HepG2 (cell line): ENCODE results near the gene IFIT2. TPM values are rescaled to one million over a fixed set of nuclear protein-coding genes. Genes with fewer than 3 reads are reported as not detected.

ENCODE experiments used
- ATF7-NPFF ChIP-seq: sonication (generic); formaldehyde crosslinking; IDR thresholded peaks from 2 replicates; pipeline ENCODE4 v1.8.1; 2023; ENCODE audit warnings: mild to moderate bottlenecking, low read depth, missing genetic modification reagents, moderate library complexity
- HNF4G ChIP-seq, 2 experiments: sonication (generic) in 1 of 2; formaldehyde crosslinking in 1 of 2; IDR thresholded peaks; 2 replicates each; pipeline versions ENCODE4 v1.4.0 to v1.6.1; 2011 to 2020; ENCODE audit warnings: borderline replicate concordance in 2 of 2, low read depth in 2 of 2, mild to moderate bottlenecking in 2 of 2, low read length in 1 of 2, missing genetic modification reagents in 1 of 2, moderate library complexity in 1 of 2
- HOMEZ ChIP-seq: IDR thresholded peaks from 2 replicates; pipeline ENCODE4 v1.6.1; 2016; ENCODE audit warnings: low read depth
- ZBTB21 ChIP-seq: sonication (generic); formaldehyde crosslinking; IDR thresholded peaks from 2 replicates; pipeline ENCODE4 v1.4.0; 2020; ENCODE audit warnings: missing genetic modification reagents
- ZFY ChIP-seq: sonication (generic); formaldehyde crosslinking; IDR thresholded peaks from 2 replicates; pipeline ENCODE4 v1.4.0; 2020; ENCODE audit warnings: missing genetic modification reagents
- ZNF296 ChIP-seq: sonication (generic); formaldehyde crosslinking; conservative IDR thresholded peaks from 2 replicates; pipeline ENCODE4 v1.5.0; 2020; ENCODE audit warnings: mild to moderate bottlenecking, missing genetic modification reagents
- polyA plus RNA-seq, 8 experiments: library from polyadenylated mRNA; depleted of rRNA in 3 of 8; stranded (reverse) in 7 of 8; unstranded in 1 of 8; fragments of >200 nt; fragmentation: Illumina TruSeq in 4 of 8; extraction: Trizol in 4 of 8; gene quantifications; 2 replicates each; pipeline versions ENCODE4 v1.2.1 to v1.2.3, GENCODE V29; 2011 to 2016; ENCODE audit warnings: low read depth in 4 of 8, missing spikeins in 1 of 8, mixed read lengths in 1 of 8; ENCODE audit not compliant: insufficient read depth in 1 of 8
- total RNA-seq, 5 experiments: library from RNA; depleted of rRNA; stranded (reverse); fragments of >200 nt; fragmentation: Illumina TruSeq; extraction: Trizol; gene quantifications; 2 replicates each; pipeline ENCODE4 v1.2.3, GENCODE V29; 2016; ENCODE audit warnings: low read depth in 1 of 5
- TF ChIP-seq, protein P1 (sequence below): sonication (generic); formaldehyde crosslinking; IDR thresholded peaks from 2 replicates; pipeline ENCODE4 v1.4.0; 2020; ENCODE audit warnings: missing genetic modification reagents, borderline replicate concordance
- TF ChIP-seq, protein P2 (sequence below): sonication (generic); formaldehyde crosslinking; IDR thresholded peaks from 2 replicates; pipeline ENCODE4 v1.4.0; 2020; ENCODE audit warnings: low read depth, mild to moderate bottlenecking, missing genetic modification reagents

The IFIT2 gene
- total and polyA plus RNA-seq, 2 of the 13 experiments (the other 11 are each of a cell fraction or from before 2014, with no cell fraction given), result 0.04 to 0.15 TPM

GRCh38 chr10:89269433-89270152, 32.3 kb upstream of the IFIT2 start (continued):
- TF ChIP-seq, protein P1, sequence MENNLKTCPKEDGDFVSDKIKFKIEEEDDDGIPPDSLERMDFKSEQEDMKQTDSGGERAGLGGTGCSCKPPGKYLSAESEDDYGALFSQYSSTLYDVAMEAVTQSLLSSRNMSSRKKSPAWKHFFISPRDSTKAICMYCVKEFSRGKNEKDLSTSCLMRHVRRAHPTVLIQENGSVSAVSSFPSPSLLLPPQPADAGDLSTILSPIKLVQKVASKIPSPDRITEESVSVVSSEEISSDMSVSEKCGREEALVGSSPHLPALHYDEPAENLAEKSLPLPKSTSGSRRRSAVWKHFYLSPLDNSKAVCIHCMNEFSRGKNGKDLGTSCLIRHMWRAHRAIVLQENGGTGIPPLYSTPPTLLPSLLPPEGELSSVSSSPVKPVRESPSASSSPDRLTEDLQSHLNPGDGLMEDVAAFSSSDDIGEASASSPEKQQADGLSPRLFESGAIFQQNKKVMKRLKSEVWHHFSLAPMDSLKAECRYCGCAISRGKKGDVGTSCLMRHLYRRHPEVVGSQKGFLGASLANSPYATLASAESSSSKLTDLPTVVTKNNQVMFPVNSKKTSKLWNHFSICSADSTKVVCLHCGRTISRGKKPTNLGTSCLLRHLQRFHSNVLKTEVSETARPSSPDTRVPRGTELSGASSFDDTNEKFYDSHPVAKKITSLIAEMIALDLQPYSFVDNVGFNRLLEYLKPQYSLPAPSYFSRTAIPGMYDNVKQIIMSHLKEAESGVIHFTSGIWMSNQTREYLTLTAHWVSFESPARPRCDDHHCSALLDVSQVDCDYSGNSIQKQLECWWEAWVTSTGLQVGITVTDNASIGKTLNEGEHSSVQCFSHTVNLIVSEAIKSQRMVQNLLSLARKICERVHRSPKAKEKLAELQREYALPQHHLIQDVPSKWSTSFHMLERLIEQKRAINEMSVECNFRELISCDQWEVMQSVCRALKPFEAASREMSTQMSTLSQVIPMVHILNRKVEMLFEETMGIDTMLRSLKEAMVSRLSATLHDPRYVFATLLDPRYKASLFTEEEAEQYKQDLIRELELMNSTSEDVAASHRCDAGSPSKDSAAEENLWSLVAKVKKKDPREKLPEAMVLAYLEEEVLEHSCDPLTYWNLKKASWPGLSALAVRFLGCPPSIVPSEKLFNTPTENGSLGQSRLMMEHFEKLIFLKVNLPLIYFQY (CRISPR knock-in tag), result no peak
- TF ChIP-seq ZNF296 (no peak), ATF7-NPFF (no peak), ZFY (no peak), HOMEZ (peak; percentile 30; the same call in 1 of the 2 replicates), ZBTB21 (CRISPR knock-in tag) (no peak), HNF4G (IDR thresholded peaks at IDR 0.05; ENCODE audit: borderline replicate concordance, low read depth, low read length) (peak; percentile 79), HNF4G (CRISPR knock-in tag; IDR thresholded peaks at IDR 0.05; ENCODE audit: borderline replicate concordance, low read depth) (no peak)
- TF ChIP-seq, protein P2, sequence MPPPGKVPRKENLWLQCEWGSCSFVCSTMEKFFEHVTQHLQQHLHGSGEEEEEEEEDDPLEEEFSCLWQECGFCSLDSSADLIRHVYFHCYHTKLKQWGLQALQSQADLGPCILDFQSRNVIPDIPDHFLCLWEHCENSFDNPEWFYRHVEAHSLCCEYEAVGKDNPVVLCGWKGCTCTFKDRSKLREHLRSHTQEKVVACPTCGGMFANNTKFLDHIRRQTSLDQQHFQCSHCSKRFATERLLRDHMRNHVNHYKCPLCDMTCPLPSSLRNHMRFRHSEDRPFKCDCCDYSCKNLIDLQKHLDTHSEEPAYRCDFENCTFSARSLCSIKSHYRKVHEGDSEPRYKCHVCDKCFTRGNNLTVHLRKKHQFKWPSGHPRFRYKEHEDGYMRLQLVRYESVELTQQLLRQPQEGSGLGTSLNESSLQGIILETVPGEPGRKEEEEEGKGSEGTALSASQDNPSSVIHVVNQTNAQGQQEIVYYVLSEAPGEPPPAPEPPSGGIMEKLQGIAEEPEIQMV (CRISPR knock-in tag), result no peak
